DMS114 treated with DMSO at 0.1 percent for 48 hours (cell line): ENCODE measurements around the gene RAX2.

Source experiments
- DNase-seq: peaks from one replicate; lab custom pipeline; 2025; ENCODE audit not compliant: unreplicated experiment; lab: John Stamatoyannopoulos, UW

RAX2 gene

GRCh38 chr19:3801412-3802096, 29.5 kb upstream of the RAX2 start:
- DNase-seq: no peak

- no peak for DNase-seq
These were observed 29.0 kb upstream of the RAX2 start for GRCh38 chr19:3800996-3801395.

GRCh38 chr19:3798137-3798536, 26.1 kb upstream of the RAX2 start:
- no peak for DNase-seq

GRCh38 chr19:3796358-3796757, 24.3 kb upstream of the RAX2 start:
- DNase-seq: no peak

GRCh38 chr19:3793799-3794198, 21.8 kb upstream of the RAX2 start:
- no peak for DNase-seq

GRCh38 chr19:3792114-3792513, 20.1 kb upstream of the RAX2 start:
- no peak for DNase-seq

- no peak for DNase-seq
These were observed 18.9 kb upstream of the RAX2 start for GRCh38 chr19:3790941-3791340.

GRCh38 chr19:3790209-3790734, 18.2 kb upstream of the RAX2 start:
- DNase-seq: no peak

- DNase-seq: no peak
These were observed 17.2 kb upstream of the RAX2 start for GRCh38 chr19:3788996-3789778.

- no peak for DNase-seq
These were observed 14.2 kb upstream of the RAX2 start, which contains the start of gene MATK for GRCh38 chr19:3785938-3786824. Gene MATK (minus strand): TSS chr19:3786381. CDS start chr19:3785135, 1,246 bp downstream.

- no peak for DNase-seq
These were observed 13.5 kb upstream of the RAX2 start for GRCh38 chr19:3785451-3785937.

GRCh38 chr19:3784607-3785450, 12.8 kb upstream of the RAX2 start:
- DNase-seq: no peak

GRCh38 chr19:3783660-3784584, 11.9 kb upstream of the RAX2 start:
- DNase-seq: no peak

- DNase-seq: no peak
These were observed 10.9 kb upstream of the RAX2 start for GRCh38 chr19:3782903-3783302.

GRCh38 chr19:3782330-3782729, 10.3 kb upstream of the RAX2 start:
- no peak for DNase-seq

- no peak for DNase-seq
These were observed 9.6 kb upstream of the RAX2 start for GRCh38 chr19:3781603-3782002.

- no peak for DNase-seq
These were observed 8.8 kb upstream of the RAX2 start for GRCh38 chr19:3780786-3781304.

- no peak for DNase-seq
These were observed 7.1 kb upstream of the RAX2 start for GRCh38 chr19:3778899-3779723.
